ENCODE data around the gene EXT2. TPM values are rescaled to one million over a fixed set of nuclear protein-coding genes. Genes with fewer than 3 reads are reported as not detected.

Gene EXT2
- total and polyA plus RNA-seq, 2 of the 13 experiments (the other 11 are each of a cell fraction or from before 2014, with no cell fraction given) = 61.5 to 68.7 TPM

DNA sequence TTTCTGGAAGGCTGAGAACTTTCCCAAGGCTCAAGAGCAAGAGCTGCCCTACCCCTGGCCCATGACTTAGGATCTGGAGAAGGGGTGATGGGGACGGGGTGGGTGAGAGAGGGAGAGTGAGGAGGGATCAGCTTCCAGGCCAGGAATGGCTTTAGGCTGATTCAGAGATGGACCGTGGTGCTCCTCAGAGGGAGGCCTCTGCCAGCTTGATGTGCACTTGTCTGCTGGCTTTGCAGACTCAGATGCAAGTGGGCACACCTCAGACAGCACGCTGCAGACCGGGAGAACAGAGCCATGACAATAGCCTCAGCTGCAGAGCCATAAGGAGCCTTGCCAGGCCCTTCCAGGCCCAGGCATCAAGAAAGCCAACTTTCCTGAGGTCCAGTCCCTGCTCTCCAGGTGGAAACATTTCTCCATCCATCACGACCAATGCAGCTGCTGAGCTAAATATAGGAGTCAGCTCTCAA, 173.2 kb downstream of the EXT2 start:
- H3K27ac ChIP-seq (ENCODE audit: extremely low read length, insufficient read depth, low read length) = no peak overlapping the region
- H3K4me3 ChIP-seq (replicated peaks in 1 of 3; ENCODE audit: insufficient read depth in 1 of 3, low read depth in 2 of 3, low read length in 3 of 3) = no peak overlapping the region
- H3K36me3 ChIP-seq (replicated peaks in 1 of 2; ENCODE audit: control insufficient read depth in 1 of 2, insufficient read depth in 2 of 2, low read length in 2 of 2) = no peaks in the 10 kb centered on the region
- FAIRE-seq (no peak), ATAC-seq (no peak), DNase-seq (ENCODE audit: low spot score) (no peak)
- H3K9ac ChIP-seq (ENCODE audit: insufficient read depth, low read depth, low read length) = no peak overlapping the region
- CTCF ChIA-PET (ENCODE audit: low intra/inter-chr PET ratio, low total read pairs) = no interaction called here
- 57% methylated on average over 3 of the region's 5 CpGs for whole genome bisulfite sequencing (ENCODE audit: low lambda C conversion rate)
- peaks cover 1 to 4% of the 10 kb centered on the region in 2 experiments; a peak in 3 of 5 replicates for H3K27me3 ChIP-seq (ENCODE audit: control insufficient read depth in 1 of 2, insufficient read depth in 2 of 2, low read length in 2 of 2)
- peaks cover 12% of the 10 kb centered on the region for H3K4me1 ChIP-seq (ENCODE audit: insufficient read depth, low read length)
- H2AFZ ChIP-seq (ENCODE audit: low read length) = no peak overlapping the region
- intact Hi-C loops (cut with micrococcal nuclease; ENCODE audit: unreplicated experiment) = no loop called here
- no peak for TF ChIP-seq SMC3 (IDR thresholded peaks at IDR 0.05; ENCODE audit: low read length)
- TF ChIP-seq GZF1 (CRISPR knock-in tag; IDR thresholded peaks at IDR 0.05) = no peak
- TF ChIP-seq NCOR1 (IDR thresholded peaks at IDR 0.05; ENCODE audit: borderline replicate concordance, low read length) = no peak
- no peak for TF ChIP-seq CENPX (CRISPR knock-in tag; IDR thresholded peaks at IDR 0.05)
- no peak for TF ChIP-seq ZNF598 (CRISPR knock-in tag; IDR thresholded peaks at IDR 0.05; ENCODE audit: borderline replicate concordance)
- TF ChIP-seq GABPB1 (CRISPR knock-in tag; IDR thresholded peaks at IDR 0.05) = no peak
- TF ChIP-seq ZNF326 (CRISPR knock-in tag; IDR thresholded peaks at IDR 0.05; ENCODE audit: borderline replicate concordance) = no peak
- TF ChIP-seq CEBPG (CRISPR knock-in tag; IDR thresholded peaks at IDR 0.05) = no peak
- TF ChIP-seq CSRNP1 (CRISPR knock-in tag; IDR thresholded peaks at IDR 0.05) = no peak
- no peak for TF ChIP-seq SIX4 (CRISPR knock-in tag; IDR thresholded peaks at IDR 0.05)
- TF ChIP-seq, protein P1, sequence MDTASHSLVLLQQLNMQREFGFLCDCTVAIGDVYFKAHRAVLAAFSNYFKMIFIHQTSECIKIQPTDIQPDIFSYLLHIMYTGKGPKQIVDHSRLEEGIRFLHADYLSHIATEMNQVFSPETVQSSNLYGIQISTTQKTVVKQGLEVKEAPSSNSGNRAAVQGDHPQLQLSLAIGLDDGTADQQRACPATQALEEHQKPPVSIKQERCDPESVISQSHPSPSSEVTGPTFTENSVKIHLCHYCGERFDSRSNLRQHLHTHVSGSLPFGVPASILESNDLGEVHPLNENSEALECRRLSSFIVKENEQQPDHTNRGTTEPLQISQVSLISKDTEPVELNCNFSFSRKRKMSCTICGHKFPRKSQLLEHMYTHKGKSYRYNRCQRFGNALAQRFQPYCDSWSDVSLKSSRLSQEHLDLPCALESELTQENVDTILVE (CRISPR knock-in tag; IDR thresholded peaks at IDR 0.05) = no peak
- TF ChIP-seq ZNF589 (CRISPR knock-in tag; conservative IDR thresholded peaks at IDR 0.05) = no peak
- TF ChIP-seq ARID3A (IDR thresholded peaks at IDR 0.05; ENCODE audit: low read depth, low read length) = no peak
- no peak overlapping the region for H3K4me2 ChIP-seq (ENCODE audit: low read depth, low read length)
- BruUV-seq (replicated peaks) = no TSS peak
- no peaks in the 10 kb centered on the region for H3K9me3 ChIP-seq (ENCODE audit: low read length)
- POLR2A ChIA-PET = no interaction called here
- H3K79me2 ChIP-seq (ENCODE audit: insufficient read depth, low read length) = no peaks in the 10 kb centered on the region
- in situ Hi-C loops (cut with HindIII; ENCODE audit: extremely low pct_ligation_motif_present, low pct_unique_long_range_greater_than_20kb) = no loop called here
- H4K20me1 ChIP-seq (ENCODE audit: insufficient read depth, low read length) = no peaks in the 10 kb centered on the region
